ENCODE data around the gene FLT3.

DNA sequence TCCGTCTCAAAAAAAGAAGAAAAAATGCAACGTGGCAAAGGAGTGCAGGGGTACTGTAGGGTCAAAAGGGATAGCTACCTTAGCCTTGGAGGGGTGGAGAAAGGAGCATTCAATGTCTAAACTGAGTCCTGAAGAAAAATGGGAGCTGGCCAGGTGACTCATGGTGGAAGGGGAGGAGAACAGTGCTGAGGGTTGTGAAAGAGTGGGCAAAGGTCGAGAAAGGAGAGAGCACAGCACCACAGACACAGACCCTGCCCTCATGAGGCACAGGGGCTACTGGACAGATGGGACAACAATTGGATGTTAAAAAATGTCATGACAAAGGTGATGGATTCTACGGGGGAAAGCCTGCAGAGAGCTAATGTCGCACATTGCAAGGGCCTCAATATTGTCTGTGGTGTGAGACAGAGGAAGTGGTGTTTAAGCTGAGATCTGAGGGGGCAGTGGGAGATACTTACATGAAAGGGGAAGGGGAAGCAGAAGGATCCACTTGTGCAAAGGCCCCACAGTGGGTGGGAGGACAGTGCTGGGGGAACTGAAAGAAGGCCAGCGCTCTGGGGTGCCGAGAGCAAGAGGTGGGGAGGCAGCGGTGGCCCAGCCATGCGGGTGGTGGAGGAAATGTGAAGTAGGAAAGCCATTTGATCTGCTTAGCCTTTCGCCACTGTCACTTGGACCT lies 69.0 kb downstream of the FLT3 start:
- TF ChIP-seq, protein P1, sequence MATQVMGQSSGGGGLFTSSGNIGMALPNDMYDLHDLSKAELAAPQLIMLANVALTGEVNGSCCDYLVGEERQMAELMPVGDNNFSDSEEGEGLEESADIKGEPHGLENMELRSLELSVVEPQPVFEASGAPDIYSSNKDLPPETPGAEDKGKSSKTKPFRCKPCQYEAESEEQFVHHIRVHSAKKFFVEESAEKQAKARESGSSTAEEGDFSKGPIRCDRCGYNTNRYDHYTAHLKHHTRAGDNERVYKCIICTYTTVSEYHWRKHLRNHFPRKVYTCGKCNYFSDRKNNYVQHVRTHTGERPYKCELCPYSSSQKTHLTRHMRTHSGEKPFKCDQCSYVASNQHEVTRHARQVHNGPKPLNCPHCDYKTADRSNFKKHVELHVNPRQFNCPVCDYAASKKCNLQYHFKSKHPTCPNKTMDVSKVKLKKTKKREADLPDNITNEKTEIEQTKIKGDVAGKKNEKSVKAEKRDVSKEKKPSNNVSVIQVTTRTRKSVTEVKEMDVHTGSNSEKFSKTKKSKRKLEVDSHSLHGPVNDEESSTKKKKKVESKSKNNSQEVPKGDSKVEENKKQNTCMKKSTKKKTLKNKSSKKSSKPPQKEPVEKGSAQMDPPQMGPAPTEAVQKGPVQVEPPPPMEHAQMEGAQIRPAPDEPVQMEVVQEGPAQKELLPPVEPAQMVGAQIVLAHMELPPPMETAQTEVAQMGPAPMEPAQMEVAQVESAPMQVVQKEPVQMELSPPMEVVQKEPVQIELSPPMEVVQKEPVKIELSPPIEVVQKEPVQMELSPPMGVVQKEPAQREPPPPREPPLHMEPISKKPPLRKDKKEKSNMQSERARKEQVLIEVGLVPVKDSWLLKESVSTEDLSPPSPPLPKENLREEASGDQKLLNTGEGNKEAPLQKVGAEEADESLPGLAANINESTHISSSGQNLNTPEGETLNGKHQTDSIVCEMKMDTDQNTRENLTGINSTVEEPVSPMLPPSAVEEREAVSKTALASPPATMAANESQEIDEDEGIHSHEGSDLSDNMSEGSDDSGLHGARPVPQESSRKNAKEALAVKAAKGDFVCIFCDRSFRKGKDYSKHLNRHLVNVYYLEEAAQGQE (IDR thresholded peaks at IDR 0.05; ENCODE audit: low read depth): no peak
- no peak for TF ChIP-seq YY1 (IDR thresholded peaks at IDR 0.05; ENCODE audit: low read depth)
- TF ChIP-seq ZBTB7A (IDR thresholded peaks at IDR 0.05; ENCODE audit: low read depth): no peak
- TF ChIP-seq RAD21 (IDR thresholded peaks at IDR 0.05; ENCODE audit: low read depth): no peak
- no peak for TF ChIP-seq CREB1 (IDR thresholded peaks at IDR 0.05; ENCODE audit: low read depth)
- TF ChIP-seq FOXM1 (IDR thresholded peaks at IDR 0.05; ENCODE audit: borderline replicate concordance, low read depth): no peak
- TF ChIP-seq TCF12 (IDR thresholded peaks at IDR 0.05; ENCODE audit: low read depth): no peak
- no peak for TF ChIP-seq EP300 (IDR thresholded peaks at IDR 0.05; ENCODE audit: borderline replicate concordance)

Measured in Ishikawa (cell line).